ENCODE measurements around the gene ANP32B.

- TF ChIP-seq CTCF (optimal IDR thresholded peaks at IDR 0.05 in 1 of 3, IDR thresholded peaks at IDR 0.05 in 1 of 3, conservative IDR thresholded peaks at IDR 0.05 in 1 of 3; ENCODE audit: extremely low read depth in 1 of 3, insufficient read depth in 2 of 3, low read length in 3 of 3): peak; percentile 85 to 87 (median 86)
- no peak for TF ChIP-seq EZH2 (IDR thresholded peaks at IDR 0.05; ENCODE audit: low read length)
Measured at GRCh38 chr9:98034593-98035546, 51.7 kb downstream of the ANP32B start.
